NCI-H510A (cell line): ENCODE results near the gene ENDOD1.

Source experiments
- DNase-seq: peaks from one replicate; lab custom pipeline; 2025; lab: John Stamatoyannopoulos, UW

Gene ENDOD1

DNA sequence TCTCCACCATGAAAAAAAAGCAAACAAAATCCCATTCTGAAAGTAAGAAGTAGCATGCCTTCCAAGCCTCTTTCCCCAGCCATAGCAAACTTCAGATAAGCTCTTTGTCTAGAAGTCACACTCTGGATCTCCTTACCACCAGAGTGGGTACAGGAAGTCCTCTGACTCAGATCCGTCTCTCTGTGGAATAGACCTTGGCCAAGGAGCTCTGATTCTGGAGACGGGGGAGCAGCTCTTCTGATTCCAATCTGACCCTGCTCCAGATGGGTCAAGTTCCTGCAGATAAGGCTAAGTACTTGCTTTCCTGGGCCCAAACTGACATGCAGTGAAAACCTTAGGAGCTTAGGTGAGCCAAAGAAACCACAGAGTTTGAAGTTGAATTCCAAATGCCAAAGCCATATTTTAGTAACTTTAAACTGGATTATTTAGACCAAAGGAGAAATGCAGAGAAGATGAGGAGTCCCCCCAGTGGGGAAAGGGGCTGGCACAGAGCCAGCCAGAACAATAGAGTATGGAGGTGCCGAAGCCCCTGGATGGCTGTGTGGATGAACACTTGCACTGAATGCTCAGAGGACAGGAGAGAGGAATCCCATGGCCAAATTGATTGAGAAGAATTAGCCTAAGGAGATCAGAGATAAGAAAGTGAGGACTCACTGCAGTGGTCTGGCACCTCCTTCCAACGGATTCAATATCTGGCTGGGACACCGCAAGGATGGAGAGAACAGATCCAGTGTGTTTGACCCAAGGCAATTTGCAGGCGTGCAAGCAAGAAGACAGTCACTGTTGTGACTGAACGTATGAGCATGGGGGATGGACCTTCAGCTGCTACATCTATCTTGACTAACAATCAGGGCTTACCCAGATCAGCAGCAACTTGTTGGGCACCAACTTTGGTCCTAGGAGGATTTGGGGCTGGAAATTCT is 54.9 kb downstream of the ENDOD1 start:
- DNase-seq, result no peak

DNA sequence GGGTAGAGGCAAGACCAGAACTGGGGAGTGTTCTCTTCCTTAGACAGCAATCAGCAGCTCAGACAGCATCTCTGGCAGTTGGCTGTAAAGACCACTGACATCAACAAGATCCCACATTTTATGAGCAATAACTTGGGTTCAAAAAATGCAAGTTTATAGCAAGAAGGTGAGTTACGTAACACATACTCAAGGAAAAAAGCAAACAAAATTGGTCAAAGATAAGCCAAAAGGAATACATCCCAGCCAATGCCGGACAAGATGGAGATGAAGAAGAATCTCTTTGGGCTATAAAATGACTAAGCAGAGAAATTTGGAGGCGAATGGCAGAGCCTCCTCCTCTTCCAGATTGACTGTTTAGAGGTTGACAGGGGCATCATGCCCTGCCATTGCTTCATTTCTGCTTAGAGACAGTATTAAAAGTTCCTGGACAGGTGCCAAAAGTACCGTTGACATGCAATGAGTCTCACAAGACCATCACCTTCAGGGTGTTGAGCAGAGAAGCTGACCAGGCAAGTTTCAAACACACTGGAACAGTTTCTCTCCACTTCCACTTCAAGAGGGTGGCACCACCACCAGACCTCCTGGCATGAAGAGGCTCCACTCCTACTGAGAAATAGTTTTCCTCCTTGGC is 55.9 kb downstream of the ENDOD1 start:
- no peak for DNase-seq

DNA sequence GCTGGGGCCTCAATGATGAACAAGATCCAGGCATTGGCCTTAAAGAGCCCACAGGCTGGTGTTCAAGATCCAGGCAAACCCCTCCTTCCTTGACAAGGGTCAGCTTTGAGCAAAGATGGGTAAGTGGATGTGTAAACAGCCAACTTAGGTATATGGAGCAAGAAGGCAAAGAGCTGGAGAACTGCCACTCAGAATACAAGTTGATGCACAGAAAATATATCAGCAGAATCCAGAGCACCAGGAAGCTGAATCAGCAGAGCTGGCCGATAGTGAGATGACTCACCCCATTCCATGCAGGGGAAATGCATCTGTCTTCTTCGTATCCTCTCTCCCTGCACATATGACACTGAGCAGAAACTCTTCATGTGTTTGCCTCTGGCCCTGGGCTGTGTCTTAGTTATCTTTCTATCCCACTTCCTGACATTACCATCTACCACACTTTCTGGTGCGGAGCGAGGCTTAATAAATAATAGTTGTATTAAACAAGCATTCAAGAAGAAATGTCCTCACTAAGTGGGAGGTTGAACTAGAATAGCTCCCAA is 57.8 kb downstream of the ENDOD1 start:
- no peak for DNase-seq

DNA sequence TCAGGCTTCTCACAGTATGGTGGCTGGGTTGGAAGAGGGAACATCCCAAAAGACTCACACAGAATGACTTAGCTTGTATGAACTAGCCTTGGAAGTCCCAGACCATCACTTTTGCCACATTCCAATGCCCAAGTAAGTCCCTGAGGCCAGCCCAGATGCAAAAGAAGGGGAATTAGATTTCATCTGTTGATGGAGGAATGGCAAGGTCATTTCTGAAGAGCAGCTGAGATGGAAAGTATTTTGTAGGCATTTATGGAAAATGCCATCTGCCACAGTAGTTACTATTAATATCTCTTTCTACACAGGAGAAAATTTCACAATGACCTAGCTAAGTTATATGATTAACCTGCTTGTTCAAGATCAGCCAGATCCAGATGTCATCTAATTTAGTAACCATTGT is 58.8 kb downstream of the ENDOD1 start:
- DNase-seq, result no peak

DNA sequence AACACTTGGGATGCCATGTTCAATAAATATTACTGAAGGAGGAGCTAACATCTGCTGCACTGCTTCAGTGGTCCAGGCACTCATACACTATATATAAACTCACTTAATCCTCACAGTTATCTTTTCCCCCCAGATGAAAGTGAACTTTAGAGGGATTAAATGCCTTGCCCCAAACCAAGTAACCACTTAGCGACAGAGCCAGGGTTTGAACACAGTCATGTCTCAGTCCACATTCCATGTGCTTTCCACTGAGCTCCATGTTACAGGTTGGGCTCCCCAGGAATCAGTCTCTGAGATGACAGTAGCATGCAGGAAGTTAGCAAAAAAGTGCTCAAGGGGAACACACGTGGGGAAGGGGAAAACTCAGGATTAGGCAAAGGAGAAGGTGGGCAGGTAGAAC is 59.3 kb downstream of the ENDOD1 start:
- no peak for DNase-seq

DNA sequence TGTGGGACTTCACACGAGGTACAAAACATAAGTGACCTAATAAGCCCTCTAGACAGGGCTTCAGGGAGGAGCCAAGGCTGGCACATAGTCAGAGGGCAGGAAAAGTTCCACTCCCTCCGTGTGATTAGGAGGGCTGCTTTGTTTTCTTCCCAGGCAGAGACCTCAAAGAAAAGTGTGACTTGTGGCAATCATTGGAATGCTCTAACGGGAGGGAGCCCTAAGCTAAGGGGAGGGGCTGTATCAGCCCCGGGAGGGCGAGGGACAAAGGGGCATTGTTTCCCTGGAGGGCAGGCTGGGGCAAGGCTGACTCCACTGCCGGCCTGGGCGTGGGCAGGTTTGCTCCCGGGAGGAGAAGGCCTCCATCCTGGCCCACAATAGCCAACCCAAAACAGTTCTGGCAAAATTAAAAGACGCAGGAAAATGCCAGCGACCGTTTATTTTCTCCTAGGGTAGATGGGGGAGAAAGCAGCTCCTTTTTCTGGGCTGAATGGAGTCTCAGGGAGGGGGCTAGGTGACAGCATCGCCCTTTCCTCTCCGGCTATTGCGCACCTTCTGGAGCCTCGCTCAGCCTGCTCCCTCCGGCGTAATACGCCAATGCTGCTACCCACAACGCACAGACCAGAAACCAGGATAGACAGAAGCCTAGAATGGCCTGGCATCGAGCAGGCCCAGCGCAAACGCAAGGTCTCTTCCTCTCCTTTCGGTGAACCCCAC is 60.2 kb downstream of the ENDOD1 start:
- DNase-seq, result no peak

DNA sequence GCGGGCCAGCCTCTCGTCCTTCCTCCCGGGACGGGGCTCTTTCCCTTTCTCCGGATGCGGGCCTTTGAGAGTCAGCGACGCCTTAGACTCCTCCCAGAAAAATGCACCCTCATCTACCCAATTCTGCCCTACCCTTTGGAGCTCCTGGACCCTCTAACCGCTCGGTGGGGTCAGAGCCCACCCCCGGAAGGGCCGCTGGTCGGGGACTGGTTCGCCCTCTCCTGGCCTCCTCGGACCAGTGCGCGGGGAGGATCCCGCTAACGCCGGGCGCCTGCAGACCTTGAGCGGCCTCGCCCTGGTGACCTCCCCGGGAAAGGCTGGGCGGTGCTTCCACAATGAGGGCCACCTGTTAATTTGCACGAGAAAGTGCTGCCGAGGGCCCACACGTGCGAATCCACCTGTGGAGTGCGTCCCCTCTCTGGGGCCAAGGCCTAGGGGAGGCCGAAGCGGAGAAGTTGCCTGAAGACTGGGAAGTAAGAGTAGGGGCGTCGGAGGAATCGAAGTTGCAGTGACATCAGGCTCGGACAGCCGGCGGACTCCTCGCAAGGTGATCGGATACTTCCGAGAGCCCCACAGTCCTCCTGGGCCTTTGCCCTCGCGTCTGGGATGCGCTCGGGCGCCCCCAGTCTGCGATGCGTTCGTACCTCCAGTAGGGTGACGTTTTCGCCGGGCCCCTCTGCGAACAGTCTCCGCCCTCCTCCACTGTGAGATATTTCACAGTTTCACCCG is 61.5 kb downstream of the ENDOD1 start:
- DNase-seq, result peak; percentile 87

DNA sequence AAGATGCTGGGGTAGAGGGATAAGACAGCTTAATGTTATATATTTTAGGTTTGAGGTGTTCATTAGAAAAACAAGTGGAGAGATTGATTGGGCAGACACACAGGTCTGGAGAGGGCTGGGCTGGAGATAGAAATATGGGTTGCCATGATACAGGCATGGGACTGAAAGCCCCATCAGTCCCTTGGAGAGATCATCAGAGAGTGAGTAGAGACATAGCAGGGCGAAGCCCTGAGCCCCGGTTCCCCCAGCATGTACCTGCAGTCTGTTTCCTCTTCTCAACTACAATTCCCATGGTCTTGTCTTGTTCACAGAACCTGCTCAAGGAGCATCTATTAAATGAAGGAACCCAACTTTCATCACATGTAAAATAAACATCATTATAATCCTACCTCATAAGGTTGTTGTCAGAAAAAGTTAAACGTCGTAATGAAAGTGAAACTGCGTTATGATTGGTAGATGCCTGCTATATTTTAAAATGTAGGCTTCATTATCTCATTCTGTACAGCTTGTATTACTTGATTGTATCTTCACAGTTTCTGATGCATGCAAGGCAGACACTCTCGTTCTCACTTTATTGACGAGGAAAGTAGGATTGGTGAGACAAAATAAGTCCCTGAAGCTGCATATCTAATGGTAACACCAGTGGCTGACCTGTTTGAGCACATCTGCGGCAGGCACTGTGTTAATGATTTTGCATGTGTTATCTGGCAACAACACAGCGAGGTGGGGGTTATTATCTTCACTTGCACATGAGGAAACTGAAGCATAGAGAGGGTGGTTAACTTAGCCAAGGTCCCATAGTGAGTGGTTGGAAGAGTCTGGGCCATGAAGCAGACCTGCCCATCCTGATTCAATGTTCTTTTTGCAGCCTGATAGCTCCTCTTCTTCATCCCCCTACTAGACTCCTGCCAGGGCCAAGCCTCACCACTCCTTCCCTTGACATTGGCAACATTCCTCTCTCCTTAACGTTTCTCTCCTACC is 63.5 kb downstream of the ENDOD1 start:
- no peak for DNase-seq

DNA sequence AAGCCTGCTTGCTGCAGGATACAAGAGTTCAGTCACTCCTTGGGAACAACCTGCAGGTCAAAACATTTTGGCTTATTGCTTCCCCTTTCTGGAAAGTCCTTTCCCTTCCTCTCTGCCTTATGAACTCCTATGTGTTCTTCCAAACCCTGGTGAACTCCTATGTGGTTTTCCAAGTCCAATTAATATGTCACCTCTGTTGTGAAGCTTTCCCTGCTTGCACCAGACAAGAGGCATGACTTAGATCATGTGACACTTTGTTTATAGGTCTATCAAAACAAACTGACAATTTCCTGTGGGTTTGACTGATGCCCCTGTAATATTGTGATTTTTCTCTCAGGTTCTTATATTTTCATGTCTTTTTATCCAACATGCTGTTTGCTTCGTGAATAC is 64.2 kb downstream of the ENDOD1 start:
- no peak for DNase-seq

DNA sequence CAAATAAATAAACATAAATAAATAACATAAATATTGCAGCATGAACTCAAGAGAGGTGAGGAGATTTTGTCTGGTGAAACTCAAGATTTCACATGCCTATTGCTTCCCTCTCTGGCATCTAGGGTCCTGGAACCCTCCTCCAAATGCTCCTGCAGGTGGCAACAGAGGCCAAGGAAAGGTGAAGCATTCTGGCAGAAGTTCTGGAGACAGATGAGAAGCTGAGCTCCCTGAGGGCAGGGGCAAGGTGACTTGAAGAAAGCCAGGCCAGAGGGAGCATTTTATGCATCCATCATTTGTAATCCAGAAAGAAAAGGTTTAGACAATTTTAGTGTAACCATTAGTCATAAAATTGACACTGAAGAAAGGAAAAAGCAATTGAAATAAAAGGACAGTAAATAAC is 64.9 kb downstream of the ENDOD1 start:
- no peak for DNase-seq

DNA sequence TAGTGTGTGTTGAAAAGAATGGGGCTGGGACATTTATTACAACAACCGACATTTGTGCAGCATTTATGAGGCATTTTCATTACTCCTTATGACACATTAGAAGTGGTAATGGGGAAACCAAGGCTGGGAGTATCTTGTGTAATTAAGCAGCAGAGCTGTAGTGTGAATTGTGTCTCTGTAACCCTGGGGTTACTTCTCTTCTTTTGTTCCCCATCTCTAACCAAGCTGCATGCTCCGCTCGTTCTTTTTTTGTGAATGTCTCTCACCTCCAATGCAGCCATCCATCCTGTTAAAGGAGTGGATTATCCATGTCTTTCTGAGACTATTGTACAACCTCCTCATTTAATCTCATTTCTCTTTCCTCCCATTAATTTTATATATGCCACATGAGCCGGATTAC is 65.7 kb downstream of the ENDOD1 start:
- no peak for DNase-seq

DNA sequence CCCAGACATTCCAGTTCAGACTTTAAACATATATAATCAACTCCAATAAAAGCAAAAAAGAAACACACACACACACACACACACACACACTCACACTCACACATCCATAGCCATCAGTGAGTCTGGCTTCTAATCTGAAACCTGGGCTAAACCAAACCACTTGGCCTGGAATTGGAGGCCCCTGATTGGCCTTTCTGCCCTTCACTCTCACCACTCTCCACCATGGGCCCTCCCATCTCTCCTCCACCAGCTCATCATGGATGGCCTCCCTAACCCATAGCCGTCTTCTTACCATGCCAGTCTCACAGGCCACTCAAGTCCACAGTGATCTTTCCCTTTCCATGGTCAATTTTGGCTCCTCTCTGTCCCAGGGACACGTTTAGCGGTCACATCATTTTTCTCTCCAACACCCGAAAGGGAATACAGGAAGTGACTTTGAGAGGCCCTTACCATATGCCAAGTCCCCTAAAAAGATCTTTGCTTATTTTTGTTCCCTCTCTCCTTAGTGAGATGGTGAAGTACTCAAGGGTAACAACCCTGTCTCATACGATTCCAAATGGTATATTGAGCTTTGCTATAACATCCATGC is 66.6 kb downstream of the ENDOD1 start:
- DNase-seq, result no peak

DNA sequence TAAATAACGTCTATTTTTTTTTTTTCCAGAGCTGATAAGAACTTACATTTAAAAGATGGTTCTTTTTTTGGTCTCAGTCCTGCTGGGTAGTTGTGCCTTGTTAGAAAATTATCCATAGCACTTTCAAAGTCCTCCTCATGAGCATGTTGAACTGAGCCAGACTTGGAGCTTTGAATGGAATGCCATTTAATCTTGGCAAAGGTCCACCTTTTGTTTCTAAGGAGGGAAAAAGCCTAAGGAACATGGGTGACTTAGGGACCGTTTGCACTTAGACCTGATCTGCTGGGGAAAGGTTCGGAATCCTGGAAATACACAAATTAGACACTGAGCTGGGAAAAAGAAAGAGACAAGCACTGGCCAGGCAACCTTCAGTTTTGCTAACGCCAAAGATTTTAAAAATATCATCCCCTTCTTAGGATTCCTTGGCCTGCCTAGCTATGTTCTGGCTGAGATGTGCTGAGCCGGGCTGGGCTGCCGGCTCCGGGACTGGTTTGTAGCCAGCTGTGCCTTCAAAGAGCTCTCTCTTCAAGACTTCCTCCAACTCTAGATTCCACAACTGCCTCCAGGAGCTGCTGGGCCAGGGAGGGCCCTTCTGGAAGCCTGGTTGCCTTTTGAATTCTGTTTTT is 67.4 kb downstream of the ENDOD1 start:
- DNase-seq, result no peak

DNA sequence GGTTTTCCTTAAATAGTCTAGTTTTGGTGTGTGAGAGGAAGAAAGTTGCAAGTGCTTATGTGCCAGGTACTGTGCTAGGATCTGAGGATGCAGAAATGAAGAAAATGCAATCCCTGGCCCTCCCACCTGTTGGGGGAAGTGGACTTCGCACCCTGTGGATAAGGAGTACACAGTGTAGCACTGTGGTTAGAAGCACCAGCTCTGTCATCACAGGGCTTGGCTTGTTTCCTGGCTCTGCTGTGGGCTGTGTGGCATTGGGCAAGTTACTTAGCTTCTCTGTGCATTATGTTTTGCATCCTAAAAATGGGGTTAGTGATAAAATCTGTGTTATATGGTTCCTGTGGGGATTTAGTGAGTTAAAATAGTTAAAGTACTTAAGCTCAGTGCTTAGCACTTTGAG is 68.2 kb downstream of the ENDOD1 start:
- DNase-seq, result no peak

DNA sequence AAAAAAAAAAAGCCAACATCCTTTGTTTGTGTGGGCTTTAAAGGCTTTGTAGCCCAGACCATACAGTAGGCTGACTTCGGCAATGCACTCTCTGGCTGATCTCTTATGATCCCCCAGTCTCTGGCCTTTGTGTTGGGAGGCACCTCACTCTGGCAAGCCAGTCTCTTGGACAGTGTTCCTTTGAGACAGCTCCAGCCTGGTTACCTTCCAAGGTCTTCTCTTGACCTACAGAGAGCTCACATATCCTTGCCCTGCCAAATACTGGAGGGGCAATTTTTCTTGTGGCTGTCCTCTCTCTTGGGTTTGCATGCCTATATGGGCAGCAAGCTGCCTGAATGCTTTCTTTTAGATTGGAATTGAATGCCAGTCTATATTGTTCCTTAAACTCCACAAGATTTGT is 71.6 kb downstream of the ENDOD1 start:
- DNase-seq, result no peak

DNA sequence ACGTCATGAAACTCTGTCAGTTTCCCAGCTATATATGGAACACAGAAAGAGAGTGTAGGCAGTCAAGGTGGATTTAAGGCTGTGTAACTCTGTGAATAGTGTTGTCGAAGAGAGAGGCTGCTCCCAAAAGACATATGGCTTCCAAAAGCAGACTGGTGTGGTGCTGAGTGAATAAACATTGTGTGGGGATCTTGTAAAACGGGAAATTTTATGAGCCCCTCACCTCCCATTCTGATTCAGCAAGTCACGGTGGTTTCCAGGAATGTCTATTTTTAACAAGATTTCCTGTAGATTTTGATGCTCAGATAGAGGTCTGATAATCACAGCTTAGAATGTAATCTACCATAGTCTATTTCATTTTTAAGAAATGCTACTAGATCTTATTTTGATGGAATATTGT is 73.5 kb downstream of the ENDOD1 start:
- no peak for DNase-seq

DNA sequence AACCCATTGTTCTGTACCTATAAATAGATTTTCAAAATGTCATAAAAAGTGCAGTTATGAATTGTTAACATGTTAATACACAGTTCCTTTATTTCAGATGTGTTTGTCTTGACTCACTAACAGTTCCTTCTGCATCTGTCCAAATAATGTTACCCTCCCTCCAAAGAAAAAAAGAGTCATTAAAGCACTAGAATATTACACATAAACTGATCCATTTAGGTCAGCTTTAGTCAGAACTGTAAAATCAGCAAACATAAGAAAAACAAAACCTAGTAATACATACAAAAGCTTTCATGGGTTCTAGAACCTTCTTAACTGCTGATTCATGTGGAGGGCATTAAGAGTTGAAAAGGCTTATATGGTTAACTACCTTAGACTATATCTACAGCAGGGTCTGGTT is 76.0 kb downstream of the ENDOD1 start:
- DNase-seq, result no peak

DNA sequence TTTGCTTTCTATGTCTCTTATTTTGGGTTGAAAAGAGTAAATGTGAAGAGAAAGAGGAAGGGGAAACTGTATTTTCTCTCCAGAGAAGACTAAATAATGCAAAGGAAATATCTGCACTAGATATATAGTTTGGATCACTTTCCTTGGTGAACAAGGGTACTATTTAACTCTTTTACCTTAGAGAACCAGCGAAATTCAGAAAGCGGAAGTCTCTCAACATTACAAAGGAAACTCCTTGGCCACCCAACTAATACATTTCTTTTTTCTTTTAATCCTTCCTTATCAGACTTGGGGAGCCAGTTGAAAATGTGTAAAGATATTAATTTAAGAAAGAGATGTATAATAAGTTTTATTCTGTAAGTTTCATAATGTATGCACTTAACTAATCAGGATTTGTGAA is 77.1 kb downstream of the ENDOD1 start:
- no peak for DNase-seq

DNA sequence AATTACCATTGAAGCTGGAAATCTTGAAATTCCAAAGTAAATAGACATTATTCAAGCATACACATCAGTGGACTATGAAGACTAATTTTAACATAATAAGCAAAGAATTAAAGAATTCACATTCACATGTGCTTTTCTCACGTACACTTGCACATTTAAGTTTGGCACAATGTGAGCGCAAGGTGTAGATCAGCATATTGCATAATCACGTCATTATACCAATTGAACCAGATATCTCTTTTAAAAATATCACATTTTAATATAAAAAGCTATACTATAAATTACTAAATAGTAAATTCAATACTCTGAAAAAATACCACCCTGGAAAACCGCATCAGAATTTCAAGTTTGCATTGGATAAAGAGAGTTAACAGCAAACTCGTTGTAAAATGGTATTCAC is 80.6 kb downstream of the ENDOD1 start:
- no peak for DNase-seq

DNA sequence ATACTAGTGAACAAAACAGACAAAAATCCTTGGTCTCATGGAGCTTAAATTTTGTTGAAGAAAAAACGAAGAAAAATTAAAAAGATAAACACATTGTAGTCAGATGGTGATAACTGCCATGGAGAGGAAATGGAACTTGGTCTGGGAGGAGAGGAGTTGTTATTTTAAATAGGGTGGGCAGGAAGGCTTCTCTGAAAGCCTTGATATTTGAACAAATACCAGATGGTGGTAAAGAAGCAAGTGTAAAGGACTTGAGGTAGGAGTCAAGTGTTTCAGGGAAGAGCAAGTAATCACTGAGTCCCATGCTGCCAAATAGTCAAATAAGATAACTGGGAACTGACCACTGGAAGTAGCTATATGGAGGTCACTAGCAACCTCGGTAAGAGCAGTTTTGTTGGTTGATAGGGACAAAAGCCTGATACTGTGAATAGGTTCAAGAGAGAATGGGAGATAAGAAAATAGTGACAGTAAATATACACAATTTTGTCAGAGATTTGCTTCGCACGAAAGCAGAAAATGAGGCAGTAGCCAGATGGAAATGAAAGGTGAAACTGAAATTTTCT is 86.3 kb downstream of the ENDOD1 start:
- DNase-seq, result no peak
